Measurements from ENCODE around the gene CPNE7.
"Not testable (repeated sequence)": the region's sequence is repeated elsewhere in the genome, so short reads cannot be mapped to it uniquely, and the experiment has no call there.

CPNE7 gene

DNA sequence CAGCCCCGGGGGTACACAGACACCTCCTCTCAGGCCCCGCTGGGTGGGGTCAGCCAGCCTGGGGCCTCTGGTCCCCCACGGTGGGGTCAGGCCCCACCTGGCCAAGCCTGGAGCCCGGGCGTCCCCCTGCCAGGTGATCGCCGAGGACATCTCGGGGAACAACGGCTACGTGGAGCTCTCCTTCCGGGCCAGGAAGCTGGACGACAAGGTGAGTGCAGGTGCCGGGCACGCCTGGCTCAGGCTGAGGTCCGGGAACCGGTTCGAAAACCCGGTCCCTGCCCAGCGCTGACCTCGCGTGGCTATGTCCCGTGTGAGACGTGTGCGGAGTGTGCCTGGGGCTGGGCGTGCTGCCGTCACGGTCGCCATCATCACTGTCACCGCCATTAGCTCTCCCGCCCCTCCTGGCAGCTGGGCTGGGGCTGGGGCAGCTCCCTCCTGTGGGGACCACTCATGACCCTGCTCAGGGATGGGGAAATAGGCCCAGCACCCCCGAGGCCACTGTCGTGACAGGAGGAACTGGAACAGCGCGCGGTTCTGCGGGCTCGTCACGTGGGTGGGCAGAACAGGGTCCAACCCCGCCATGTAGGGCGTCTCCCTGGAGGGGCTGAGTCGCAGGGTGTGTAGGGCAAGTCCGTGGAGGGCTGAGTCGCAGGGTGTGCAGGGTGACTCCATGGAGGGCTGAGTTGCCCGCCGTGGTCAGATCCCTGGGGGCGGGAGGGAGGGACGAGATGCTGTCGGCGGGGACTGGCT is 8.5 kb downstream of the CPNE7 start:
- no peak for DNase-seq (ENCODE audit: low read depth)

DNA sequence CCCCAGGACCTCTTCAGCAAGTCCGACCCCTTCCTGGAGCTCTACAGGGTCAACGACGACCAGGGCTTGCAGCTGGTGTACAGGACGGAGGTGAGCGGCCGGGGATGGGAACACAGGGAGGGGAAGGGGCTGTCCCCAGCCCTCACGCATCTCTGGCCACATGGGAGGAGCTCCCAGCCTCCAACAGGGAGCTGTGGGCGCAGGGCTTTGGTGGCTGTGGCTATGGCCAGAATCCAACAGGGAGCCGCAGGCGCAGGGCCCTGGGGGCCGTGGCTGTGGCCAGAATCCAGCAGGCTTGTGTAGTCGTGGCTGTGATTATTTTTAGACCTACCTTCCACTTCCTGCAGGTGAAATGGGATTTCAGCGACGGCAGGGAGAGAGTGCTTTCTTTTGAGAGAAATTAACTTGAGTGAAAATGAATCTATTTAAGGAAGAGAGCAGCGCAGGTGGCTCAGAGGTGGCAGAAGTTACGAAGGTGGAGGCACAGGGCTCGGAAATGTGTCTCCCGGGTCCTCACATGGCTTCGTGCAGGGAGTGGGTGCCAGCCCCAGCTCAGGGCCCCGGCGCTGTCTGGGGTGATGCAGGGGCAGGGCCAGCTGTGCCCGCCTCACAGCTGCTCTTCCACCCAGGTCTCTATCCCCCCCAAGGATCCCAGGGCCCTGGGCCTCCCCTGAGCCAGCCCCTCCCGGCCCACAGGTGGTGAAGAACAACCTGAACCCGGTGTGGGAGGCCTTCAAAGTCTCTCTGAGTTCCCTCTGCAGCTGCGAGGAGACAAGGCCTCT is 9.4 kb downstream of the CPNE7 start:
- no peak for DNase-seq (ENCODE audit: low read depth)

DNA sequence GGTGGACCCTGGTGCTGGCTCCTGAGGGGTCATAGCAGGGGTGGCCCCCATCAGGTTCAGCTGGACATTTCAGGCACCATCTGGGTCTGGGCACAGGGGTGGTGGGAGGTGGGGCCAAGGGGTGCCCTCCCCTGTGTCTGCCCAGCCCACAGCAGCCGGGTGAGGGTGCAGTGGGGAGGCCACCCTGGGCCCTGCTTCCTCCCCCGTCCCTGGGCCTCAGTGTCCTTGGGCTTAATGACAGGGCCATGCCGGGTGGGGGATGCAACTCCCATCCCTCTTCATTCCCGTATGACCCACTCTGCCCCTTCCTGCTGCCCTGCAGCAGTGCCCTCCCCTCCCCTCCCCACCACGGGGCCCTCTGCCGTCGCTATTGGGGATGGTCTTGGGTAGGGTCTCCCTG is 10.7 kb downstream of the CPNE7 start:
- DNase-seq (ENCODE audit: low read depth), result no peak

DNA sequence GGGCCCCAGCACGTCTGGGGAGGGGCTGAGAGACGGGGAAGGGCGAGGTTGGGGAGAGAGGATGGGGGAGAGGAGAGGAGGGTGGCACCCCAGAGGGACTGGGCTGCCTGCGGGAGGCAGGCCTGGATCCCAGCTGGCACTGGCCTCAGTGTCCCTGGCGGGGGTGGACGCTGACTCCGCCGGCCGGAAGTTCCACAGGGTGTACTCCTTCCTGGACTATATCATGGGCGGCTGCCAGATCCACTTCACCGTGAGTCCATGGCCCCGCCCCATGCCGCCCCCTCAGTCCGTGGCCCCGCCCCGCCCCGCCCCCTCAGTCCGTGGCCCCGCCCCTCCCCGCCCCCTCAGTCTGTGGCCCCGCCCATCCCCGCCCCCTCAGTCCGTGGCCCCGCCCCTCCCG is 11.3 kb downstream of the CPNE7 start:
- no peak for DNase-seq (ENCODE audit: low read depth)

DNA sequence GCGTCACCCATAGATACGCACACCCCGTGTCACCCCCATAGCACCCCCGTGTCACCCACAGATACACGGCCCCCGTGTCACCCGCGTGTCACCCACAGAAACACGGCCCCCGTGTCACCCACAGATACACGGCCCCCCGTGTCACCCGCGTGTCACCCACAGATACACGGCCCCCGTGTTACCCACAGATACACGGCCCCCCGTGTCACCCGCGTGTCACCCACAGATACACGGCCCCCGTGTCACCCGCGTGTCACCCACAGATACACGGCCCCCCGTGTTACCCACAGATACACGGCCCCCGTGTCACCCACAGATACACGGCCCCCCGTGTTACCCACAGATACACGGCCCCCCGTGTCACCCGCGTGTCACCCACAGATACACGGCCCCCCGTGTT is 12.1 kb downstream of the CPNE7 start:
- not testable (repeated sequence) for DNase-seq (ENCODE audit: low read depth)

DNA sequence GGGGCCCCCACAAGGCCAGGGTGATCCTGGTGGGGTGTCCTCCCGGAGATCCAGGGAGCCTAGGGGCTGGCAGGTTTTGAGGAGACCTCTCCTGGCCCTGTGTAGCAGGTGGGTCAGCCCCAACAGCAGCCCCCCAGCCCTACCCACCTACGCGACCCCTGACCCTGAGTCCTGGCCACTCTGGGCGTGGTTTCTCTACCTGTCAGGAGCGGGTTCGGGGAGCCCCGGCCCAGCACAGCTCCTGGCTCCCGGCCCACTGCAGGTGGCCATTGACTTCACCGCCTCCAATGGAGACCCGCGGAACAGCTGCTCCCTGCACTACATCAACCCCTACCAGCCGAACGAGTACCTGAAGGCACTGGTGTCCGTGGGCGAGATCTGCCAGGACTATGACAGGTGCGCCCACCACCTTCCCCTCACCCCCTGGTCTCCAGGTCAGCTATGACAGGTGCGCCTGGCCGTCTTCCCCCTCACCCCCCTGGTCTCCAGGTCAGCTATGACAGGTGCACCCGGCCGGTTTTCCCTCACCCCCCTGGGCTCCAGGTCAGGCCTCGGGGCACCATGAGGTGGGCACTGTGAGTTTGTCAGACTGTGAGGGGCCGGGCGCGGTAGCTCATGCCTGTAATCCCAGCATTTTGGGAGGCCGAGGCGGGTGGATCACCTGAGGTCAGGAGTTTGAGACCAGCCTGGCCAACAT is 13.0 kb downstream of the CPNE7 start:
- DNase-seq (ENCODE audit: low read depth), result no peak

DNA sequence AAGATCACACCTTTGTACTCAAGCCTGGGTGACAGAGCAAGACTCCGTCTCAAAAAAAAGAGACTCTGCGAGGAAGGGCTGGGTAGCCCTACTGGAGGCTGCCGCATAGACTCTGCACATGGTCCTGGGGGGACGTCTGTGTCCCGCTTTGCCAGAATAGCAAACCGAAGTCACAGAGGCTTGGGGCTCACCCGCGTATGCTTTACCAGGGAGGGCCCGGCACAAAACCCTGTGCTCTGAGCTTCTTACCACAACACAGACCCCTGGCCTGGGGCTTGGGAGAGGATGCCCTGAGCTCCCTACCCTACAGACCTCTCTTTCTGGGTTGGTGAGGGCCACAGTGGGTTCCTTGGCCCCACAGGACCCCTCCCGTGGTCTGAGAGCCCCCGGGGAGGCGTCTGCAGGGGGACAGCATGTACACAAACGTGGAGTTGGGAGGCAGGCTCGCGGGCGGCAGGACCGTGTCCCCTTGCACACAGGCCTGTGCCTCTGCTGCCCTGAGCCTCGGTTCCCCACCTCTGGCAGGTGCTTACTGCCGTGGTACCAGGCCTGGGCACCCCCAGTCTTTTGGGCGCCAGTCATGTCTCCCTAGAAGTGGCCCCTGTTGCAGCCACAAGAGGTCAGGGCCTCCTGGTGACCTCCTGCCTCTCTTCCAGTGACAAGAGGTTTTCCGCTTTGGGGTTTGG is 13.8 kb downstream of the CPNE7 start:
- DNase-seq (ENCODE audit: low read depth), result no peak

DNA sequence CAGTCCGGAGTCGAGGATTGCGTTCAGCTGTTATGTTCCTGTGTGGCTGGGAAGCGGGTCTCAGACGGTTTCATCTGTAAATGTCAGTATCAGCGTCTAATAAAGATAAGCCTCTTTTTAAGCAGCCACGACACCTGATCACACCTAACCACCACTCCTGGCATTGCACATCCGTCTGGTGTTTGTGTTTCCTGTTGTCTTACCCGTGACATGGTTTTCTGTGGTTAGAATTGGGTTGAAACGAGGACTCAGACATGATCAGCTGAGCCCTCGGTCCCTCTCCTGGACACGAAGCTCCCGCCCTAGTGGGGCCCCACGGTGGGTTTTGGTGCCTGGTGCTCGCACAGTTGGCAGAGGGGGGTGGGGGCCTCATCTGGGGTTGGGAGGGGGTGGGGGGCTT is 18.3 kb downstream of the CPNE7 start:
- no peak for DNase-seq (ENCODE audit: low read depth)

DNA sequence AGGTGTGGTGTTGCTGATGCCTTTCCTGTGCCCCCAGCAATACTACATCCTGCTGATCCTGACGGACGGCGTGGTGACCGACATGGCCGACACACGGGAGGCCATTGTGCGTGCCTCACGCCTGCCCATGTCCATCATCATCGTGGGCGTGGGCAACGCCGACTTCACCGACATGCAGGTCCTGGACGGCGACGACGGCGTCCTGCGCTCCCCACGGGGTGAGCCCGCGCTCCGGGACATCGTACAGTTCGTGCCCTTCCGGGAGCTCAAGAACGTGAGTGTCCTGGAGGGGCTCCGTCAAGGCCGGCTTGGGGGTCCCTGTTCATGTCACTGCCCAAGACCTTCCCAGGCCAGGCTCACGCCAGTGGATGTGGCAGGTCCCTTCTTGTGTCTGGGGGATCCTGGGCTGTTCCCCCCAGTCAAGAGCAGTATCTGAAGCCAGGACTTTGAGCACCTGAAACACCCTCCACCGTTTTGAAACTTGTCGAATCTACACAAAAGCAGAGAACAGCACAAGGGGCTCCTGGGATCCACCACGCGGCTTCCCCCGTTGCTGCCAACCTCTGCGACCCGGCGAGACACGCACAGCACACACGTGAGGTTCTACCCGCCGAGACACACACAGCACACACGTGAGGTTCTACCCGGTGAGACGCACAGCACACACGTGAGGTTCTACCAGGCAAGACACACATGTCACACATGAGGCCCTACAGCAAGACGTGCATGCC is 19.9 kb downstream of the CPNE7 start:
- DNase-seq (ENCODE audit: low read depth), result no peak

DNA sequence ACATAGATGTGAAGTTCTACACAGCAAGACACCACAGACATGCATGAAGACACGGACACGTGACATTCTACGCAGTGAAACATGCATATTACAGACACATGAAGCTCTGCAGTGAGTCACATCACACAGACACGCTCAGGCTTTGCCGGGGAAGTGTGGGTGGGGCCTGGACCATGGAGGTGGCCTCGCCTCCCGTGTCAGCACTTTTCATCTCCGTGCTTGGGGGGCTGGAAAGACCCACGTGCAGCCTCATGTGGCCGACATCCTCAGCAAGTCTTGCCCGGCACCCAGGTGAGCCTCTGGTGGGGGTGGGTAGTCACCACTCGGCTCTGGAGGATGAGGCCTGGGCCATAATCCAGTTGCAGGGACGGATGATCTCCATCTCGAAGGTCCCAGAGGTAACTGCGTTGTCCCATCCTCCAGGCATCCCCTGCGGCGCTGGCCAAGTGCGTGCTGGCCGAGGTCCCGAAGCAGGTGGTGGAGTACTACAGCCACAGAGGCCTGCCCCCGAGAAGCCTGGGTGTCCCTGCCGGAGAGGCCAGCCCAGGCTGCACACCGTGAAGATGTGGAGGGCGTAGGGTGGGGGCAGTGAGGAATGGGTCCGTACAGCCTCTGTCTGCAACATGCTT is 20.6 kb downstream of the CPNE7 start:
- no peak for DNase-seq (ENCODE audit: low read depth)

DNA sequence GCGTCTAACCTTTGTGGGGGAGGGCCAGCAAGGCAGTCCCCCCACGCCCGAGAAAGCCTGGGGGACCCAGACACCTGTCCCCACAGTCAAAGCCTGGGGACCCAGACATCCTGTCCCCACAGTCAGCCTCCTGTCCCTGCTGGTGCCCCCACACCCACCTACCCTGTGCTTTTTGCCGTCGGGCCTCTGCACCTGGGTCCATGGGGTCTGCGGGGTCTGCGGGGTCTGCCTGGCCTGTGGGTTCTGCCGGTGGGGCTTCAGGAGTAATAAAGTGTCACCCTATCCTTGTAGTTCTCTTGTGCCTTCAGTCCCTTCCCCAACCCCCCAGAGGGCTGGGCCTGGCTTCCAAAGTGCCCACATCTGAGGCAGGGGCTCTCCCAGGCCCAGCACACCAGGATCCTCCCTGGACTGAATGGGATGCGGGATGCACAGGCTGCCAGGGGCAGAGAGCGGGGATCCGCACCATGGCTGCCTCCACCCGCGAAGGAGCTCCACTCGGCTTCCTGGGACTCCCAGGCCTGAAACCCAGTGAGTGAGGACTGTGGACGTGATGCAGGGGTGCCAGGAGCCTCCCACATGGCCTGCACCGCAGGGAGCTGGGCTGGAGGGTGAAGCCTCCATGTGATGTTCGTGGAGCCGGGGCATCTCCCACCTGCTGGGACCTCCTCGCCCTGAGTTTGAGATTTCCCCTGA is 21.5 kb downstream of the CPNE7 start:
- DNase-seq (ENCODE audit: low read depth), result no peak

DNA sequence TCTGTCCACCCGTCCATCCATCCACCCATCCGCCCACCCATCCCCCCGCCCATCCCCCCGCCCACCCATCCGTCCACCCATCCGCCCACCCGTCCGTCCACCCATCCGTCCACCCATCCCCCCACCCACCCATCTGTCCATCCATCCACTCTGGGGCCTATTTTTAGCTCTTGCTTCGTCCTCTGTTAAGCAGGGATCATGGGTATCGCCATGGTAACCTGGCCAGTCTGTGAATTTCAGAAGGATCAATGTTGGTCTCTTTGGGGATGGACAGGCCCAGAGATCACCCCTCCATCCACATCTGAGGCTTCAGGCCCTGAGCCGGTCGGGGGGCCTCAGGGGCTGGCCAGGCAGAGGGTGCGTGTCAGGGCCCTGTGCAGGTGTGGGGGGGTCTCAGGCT is 22.6 kb downstream of the CPNE7 start:
- DNase-seq (ENCODE audit: low read depth), result no peak

DNA sequence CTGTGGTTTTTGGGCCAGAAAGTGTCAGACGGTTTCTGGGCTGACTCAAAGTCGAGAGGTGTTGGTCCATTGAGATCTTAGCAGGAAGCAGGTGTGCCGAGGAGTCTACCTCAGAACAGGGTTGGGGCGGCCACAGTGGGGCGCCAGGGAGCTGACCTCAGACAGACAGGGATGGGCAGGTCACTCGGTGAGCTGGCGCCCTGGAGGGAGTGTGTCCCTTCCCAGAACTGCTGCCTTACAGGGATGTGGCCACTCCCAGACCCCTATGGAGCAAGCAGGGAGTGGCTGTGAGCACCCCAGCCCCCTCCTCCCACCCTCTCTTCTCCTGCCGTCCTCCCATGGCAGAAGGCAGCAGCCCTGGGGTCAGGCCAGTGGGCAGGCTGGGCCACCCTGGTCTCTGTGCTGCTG is 23.9 kb downstream of the CPNE7 start:
- DNase-seq (ENCODE audit: low read depth), result no peak

DNA sequence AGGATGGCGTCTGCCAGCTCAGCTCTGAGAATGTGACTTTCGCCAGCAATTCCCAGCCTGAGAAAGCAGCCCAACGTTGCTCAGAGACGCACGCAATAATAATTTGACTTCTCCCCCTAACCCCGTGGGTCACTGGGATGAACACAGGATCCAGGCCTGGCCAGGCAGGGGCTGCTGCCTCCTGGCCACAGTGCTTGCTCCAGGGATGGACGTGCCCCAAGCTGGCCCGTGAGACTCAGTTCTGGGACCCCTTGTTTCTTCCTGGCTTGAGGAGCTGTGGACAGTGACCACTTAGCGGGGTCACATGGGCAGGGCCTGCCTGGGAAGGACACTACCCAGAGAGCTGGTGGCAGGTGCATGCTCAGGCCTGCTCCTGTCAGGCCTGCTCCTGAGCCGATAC is 24.3 kb downstream of the CPNE7 start:
- no peak for DNase-seq (ENCODE audit: low read depth)

DNA sequence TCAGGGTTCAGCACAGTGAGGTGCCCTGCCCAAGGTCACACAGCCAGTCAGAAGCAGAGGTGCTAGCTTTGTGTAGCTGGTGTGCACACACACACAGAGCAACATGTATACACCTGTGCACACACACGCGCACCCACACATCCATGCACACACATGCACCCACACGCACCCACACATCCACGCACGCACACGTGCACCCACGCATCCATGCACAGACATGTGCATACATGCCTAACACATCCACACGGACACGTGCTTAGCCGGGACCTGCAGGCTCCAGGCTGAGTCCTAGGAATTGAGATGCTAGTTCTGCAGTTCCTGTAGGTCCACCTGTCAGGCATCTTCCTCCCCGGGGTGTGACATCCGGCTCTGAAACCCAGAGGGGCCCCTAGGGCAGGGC is 24.9 kb downstream of the CPNE7 start:
- no peak for DNase-seq (ENCODE audit: low read depth)

DNA sequence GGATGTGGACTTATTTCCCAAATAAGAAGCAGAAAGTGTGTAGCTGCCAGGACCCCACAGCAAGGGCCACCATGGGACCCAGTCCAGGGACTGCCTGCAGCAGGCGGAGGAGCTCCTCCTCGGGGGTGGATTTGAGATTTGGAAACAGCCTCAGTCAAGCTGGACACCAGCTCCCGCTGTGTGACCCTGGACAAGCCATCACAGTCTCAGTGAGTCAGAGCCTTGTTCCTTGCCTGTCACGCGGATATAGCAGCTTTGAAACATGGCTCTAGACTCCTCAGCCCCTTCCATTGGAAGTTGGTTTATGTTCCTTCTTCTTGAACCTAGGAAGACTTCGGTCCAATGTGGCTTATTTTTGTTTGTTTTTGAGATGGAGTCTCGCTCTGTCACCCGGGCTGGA is 25.4 kb downstream of the CPNE7 start:
- DNase-seq (ENCODE audit: low read depth), result no peak

DNA sequence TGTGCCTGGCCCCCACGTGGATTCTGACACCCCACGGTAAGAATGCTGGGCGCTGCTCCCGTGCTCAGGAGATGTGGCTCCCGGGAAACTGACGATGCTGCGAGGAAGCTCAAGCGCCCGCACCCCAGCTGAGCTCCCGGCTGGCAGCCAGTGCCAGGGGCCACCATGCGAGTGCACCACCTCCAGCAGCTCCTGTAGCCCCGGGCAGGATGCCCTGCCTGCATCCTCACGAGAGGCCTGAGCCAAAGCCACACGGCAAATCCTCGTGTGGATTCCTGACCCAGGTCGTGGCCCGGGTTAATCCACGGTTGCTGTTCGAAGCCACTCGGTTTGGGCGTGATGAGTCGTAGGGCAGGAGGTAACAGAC is 26.3 kb downstream of the CPNE7 start:
- no peak for DNase-seq (ENCODE audit: low read depth)

DNA sequence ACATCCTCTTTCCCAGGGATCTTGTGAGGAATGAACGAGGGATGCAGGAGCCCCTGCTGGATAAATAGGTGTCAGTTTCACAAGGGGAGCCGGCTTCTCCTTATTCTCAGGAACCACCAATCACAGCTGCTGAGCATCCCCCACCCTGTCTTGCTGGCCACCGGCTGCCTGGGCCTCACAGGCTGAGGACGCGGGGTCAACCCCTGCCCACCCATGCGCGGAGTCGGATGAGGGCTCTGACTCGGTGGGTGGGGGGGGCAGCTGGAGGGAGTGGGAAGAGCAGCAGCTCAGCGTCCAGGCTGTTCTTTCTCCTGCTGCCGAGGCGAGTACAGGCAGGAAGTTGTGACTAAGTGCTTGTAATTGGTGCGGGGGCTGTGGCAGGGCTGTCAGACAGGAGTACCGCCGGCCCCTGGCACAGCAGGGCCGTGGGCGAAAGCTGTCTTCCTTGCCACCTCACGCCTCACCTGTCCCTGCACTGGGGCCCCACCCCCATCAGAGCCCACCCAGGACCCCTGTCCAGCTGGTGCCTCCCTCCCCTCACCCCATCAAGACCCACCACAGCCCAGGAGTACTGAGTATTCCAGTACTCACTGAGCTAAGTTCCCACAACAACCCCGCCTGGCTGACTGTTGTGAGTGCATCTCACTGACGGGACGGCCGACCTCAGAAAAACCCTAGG is 26.9 kb downstream of the CPNE7 start:
- peak; percentile 27 for DNase-seq (ENCODE audit: low read depth)

DNA sequence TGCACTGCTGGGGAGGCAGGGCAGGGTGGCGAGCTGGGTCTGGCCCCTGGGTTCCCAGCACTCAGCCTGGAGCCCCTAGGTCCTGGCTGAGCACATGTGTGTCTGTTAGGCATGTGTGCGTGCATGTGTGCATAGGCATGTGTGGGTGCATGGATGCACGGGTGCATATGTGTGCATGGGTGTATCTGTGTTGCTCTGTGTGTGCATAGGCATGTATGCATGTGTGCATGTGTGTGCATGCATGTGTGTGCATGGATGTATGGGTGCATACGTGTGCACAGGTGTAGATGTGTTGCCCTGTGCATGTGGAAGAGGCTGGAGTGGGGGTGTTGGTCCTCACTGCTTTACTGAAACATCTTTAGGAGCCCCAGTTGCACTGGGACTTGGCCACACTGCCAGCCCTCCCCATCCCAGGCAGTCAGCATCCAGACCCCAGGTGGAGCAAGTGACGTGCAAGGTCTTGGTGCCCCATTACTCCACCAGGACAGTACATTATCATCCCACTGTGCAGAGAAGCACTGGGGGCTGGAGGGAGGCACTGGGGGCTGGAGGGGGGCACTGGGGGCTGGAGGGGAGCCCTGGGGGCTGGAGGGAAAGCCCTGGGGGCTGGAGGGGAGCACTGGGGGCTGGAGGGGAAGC is 27.5 kb downstream of the CPNE7 start:
- DNase-seq (ENCODE audit: low read depth), result no peak

DNA sequence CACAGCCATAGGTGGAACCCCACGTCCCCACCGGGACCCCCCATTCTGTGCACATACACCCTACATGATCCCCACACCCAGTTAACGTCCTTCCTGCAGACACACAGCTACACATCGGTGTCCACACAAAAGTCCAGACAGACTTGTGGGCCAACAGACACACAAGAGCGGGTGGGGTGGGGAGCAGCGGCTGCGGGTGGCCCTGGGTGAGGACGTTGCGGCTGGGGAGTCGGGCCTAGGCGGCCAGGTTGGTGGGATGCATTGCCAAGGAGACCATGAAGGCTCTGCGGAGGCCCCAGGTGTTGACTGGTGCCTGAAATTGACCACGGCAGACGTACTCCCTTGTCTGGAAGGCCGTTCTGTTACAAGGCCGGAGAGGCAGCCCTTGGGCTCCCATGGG is 29.2 kb downstream of the CPNE7 start:
- no peak for DNase-seq (ENCODE audit: low read depth)
